Urothelium cell line (cell line): ENCODE results near the gene MCUB.
"Not testable (repeated sequence)": the region's sequence is repeated elsewhere in the genome, so short reads cannot be mapped to it uniquely, and the experiment has no call there.

Experiments
- DNase-seq: peaks from one replicate; pipeline ENCODE4 v3.0.0; 2011; ENCODE audit warnings: low spot score, mixed read lengths
- FAIRE-seq: peaks from 2 replicates; lab custom pipeline; 2011; peaks lifted over from hg19 to GRCh38; lab: Jason Lieb, UNC

MCUB gene, protein sequence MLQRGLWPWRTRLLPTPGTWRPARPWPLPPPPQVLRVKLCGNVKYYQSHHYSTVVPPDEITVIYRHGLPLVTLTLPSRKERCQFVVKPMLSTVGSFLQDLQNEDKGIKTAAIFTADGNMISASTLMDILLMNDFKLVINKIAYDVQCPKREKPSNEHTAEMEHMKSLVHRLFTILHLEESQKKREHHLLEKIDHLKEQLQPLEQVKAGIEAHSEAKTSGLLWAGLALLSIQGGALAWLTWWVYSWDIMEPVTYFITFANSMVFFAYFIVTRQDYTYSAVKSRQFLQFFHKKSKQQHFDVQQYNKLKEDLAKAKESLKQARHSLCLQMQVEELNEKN

DNA sequence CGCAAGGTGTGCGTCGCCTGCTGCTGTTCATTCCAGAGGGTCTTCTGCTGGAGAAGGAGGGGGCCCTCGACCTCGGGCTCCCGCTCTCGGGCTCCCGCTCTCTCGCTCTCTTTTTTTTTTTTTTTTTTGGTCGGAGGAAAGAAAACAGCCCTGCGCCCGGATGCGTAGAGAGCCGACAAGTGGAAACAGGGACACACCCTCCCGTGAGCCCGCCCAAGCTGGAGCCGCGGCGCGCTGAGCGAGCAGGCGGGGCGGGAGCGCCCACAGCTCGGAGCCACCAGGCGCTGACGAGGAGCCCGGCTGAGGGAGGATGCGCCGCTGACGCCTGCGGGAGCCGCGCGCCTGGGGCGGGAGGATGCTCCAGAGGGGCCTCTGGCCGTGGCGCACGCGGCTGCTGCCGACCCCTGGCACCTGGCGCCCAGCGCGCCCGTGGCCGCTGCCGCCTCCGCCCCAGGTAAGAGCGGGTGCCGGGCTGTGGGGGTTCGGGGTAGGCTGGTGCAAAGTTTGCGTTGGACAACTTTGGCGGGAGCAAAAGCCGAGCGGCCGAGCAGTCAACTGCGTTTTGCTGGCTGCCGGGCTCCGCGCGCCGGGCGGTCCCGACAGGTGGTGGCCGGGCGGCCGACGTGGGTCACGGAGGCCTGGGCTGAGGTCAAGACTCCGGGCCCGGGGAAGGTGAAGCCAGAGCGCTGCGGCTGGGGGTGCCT is at the start of gene MCUB:
Gene MCUB (plus strand): TSS at position 264 of the 704 bp plus-strand sequence. CDS start 92 bp downstream, at position 356.
- FAIRE-seq, result peak; percentile 27
- DNase-seq, result peak; percentile 91

GRCh38 chr4:109510687-109511086 is 49.4 kb upstream of the MCUB start:
- DNase-seq (no peak), FAIRE-seq (no peak)

GRCh38 chr4:109511414-109511813 is 48.6 kb upstream of the MCUB start:
- no peak for DNase-seq
- FAIRE-seq, result no peak

GRCh38 chr4:109513368-109513767 is 46.7 kb upstream of the MCUB start:
- FAIRE-seq, DNase-seq: not testable (repeated sequence)

DNA sequence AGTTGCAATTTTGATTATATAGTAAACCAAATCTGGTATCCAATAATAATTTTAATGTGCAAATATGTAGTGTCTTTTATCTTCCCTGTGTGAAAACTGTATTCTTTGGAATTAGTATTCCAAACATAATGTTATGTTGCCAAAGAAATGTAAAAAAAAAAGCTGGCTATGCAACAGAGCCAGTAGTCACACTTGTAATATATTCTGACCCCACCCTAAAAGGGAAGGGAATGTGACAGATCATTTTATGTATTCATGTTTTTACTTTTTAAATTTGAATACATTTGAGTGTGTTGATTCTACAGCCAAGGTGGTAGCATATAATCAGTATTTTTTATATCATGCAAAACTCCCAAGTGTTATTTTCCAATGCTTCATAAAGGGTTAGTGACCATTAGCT is 27.9 kb upstream of the MCUB start:
- DNase-seq, result no peak
- no peak for FAIRE-seq

- no peak for FAIRE-seq
These were observed 14.6 kb upstream of the MCUB start for GRCh38 chr4:109545401-109545800.

GRCh38 chr4:109547394-109547793 is 12.7 kb upstream of the MCUB start:
- FAIRE-seq (no peak), DNase-seq (no peak)

More at GRCh38 chr4:109545401-109545800, 14.6 kb upstream of the MCUB start:
- DNase-seq, result no peak

GRCh38 chr4:109548655-109549054 is 11.4 kb upstream of the MCUB start:
- FAIRE-seq, result no peak
- DNase-seq, result peak; percentile 43

- FAIRE-seq (no peak), DNase-seq (no peak)
These were observed 7.8 kb upstream of the MCUB start for GRCh38 chr4:109552237-109552636.

DNA sequence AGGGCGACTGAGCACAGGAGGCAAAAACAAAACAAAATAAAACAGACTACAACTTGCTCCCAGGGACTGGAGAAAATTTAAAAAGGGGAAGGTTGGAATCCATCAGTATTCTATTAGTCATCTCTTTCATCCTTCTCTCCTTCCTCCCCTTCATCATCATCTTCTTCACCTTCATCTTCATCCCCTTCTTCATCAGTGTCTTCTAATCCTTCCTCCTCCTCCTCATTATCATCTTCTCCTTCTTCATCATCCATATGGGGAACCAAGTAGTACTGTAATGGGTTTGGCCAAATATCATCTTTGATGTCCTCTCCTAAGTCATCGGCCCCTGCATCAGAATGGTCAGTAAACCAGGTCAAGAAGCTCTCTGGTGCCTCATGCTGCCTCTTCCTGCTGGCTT is 6.9 kb upstream of the MCUB start:
- FAIRE-seq (no peak), DNase-seq (no peak)

GRCh38 chr4:109554971-109555370 is 5.1 kb upstream of the MCUB start:
- no peak for DNase-seq

GRCh38 chr4:109557433-109557832 is 2.6 kb upstream of the MCUB start:
- DNase-seq (no peak), FAIRE-seq (no peak)

More at GRCh38 chr4:109554971-109555370, 5.1 kb upstream of the MCUB start:
- no peak for FAIRE-seq

GRCh38 chr4:109558095-109558494 is 2.0 kb upstream of the MCUB start:
- FAIRE-seq, DNase-seq: not testable (repeated sequence)

DNA sequence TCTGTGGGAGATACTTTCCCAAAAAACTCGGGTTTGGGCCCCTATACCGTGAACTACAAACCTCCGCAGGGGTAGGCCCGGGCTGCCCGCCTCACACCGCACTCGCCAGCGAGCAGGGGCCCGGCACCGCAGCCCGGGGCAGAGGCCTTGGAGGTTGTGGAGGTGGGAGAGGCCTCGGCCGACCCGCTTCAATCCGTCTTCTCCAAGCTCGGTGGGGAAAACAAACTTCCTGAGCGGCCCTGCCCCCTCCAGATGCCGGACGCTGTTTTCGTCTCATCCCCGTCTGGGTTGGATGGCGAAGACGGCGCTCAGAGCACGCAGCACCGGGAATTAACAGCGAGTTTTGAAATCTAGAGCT is 442 bp upstream of the MCUB start:
- DNase-seq, result peak; percentile 8

GRCh38 chr4:109560687-109561461 is 828 bp downstream of the MCUB start:
- DNase-seq (peak; percentile 55), FAIRE-seq (no peak)

More for the DNA sequence above, 442 bp upstream of the MCUB start:
- no peak for FAIRE-seq

- no peak for DNase-seq
- FAIRE-seq, result no peak
These were observed 2.6 kb downstream of the MCUB start for GRCh38 chr4:109562457-109563239.

DNA sequence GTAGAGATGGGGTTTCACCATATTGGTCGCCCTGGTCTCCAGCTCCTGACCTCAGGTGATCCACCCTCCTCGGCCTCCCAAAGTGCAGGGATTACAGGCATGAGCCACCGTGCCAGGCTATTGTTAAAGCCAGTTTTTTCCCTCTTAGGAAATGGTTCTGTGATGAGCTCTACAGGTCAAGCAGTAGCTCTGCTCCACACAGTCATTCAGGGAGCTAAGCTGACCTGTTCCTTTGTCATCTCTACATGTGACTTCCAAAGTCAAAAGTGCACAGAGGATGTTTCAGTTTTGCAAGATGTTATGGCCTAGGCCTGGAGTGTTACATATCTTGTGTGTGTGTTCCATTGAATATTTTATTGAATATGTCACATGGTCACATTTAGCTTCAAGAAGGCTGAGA is 11.4 kb downstream of the MCUB start:
- no peak for FAIRE-seq
- no peak for DNase-seq

DNA sequence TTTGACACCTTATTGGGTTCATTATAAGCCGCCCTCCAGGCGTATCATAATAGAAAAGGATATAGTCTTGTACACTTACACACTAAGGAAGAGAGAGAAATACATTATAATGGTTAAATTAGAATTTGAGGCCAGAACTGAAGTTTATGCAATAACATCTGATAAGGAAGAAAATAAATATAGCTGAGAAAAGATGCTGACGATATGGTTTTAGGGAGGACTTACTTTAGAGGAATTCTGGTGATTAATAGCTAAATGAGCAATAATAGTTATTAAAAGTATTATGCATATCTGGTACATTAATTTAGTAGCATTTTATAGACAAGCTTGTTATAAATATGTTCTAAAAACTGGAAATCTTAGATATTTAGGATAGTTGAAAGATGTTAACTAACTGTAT is 12.1 kb downstream of the MCUB start:
- DNase-seq, result no peak
- no peak for FAIRE-seq

- DNase-seq, result no peak
- FAIRE-seq, result no peak
These were observed 14.4 kb downstream of the MCUB start for GRCh38 chr4:109574443-109574850.

DNA sequence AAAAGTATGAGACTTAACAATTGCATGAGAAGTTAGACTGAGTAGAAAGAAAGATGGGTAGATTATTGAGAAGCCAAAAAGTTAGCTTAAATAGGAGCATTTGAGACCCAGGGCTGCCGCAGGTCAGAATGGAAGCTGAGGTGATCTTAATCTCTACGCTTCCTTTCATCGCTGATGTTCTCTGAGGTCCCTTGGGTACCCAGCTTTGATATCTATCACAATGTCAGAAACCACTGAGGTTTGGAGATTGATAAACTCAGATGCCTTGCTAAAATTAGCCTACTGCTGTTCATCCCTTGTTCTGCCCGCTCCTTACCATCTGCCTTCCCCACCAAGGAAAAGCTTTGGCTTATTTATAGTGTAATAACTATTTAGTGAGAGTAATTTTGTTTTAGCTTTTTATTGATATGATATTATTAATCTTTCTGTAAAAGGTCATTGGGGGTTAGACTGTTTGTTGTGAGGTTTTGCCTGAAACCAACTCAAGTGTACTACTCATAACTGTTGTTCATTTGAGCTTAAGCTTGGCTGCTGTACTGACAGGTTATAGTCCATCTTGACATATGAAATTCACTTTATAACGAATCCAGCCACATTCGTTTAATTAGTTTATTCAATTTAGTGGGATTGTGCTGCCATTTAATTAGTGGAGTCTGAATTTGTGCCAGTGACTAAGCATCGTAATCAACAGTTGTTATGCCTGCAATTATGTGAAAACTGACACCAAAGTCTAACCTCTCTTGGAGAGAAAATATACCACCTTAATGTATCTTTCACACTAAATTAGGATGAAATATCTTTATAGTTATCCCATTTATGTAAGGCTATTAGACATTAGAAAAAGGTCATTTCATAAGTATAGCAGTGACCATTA is 15.1 kb downstream of the MCUB start:
- DNase-seq (no peak), FAIRE-seq (no peak)
